Kidney capillary endothelial cell (primary cell): Measurements from ENCODE around the gene ERC2.

Source experiments
- DNase-seq: peaks from one replicate; pipeline ENCODE4 v3.0.0-alpha.2; 2018; ENCODE audit warnings: low spot score

The ERC2 gene

DNA sequence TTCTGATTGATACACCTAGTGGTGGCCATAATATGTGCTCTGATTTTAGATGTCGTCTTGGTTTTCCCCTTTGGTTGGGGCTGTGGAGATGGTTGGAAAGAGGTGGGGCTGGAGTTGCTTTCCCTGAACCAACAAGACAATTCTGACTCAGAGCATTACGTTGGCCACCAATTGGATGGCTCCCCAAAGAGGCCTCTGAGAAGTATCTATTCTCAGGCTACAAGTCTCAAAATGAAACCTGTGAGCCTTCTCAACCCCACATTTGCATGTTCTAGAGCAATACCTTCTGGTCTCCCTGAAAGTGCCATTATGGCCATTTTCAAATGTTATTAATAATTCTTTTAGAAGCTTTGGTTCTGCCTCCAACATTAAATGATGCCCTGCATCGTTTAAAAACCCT, 792.8 kb downstream of the ERC2 start:
- no peak for DNase-seq

DNA sequence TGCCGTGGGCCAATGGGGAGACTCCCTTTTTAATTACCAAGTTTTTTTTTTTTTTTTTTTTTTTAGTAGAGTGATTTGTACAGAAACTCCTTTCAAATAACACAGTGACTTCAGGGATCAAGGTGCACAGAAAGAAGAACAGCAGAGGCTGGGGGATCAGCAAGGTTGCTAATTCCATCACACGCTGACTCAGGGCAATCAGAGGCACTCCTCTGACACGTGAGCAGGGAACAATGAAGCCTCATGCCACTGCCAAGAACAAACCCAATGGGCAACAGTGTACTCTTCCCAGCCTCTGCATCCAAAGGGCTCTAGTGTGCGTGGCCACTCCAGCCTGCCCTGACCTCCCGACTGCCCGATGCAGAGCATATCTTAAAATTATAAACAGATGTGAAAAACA, 794.5 kb downstream of the ERC2 start:
- no peak for DNase-seq

DNA sequence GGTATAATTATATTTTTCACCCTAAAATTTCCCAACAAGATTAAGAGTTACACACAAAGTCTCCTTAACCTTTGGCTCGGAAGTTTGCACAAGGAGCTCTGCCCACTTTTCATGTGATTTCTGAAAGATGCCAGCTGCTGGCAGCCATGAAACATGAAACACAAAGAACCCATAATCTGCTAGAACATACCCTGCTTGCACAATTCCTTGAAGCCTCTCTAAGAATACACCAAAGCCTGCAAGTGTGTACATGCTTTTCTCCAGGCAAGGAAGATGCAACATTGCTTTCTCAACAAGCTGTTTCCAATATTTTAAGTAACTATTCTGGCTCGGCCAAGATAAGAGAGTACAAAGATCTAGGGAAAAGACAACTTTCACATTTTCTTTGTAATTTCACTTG, 799.1 kb downstream of the ERC2 start:
- DNase-seq = no peak

DNA sequence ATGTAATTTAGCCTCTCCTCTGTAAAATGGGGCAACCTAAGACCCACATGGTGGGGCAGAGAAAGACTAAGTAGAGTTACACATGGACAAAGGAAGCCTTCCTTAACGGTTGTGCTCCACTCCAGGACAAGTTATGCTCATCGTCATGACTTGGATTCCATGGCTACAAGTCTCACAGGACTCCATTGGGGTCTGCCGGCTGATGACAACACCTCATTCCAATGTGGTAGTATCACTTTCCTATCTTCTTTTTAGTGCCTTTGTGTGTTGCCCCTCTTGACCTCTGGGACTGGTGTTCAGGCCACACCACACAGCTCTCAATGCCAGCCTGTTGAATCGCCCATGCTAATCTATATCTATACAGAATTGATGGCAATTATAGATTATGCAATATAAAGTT, 799.9 kb downstream of the ERC2 start:
- no peak for DNase-seq

DNA sequence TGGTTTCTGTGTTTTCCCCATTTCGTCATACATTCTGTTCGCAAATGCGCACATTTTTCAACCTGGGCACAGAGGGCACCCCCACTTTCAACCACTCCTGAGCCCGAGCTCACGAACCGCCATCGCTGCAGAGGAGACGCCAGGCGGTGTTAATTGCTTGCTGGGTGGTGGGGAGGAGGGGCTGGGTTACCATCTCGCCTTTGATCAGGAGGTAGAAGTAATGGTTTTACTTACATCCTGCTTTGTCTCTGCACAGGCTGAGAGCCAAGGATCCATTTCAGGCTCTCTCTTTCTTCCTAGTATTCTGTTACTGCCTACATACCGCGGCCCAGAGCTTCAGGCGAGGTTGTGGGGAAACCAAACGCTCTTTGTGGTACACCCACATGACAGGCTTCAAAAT, 803.9 kb downstream of the ERC2 start:
- DNase-seq = no peak

DNA sequence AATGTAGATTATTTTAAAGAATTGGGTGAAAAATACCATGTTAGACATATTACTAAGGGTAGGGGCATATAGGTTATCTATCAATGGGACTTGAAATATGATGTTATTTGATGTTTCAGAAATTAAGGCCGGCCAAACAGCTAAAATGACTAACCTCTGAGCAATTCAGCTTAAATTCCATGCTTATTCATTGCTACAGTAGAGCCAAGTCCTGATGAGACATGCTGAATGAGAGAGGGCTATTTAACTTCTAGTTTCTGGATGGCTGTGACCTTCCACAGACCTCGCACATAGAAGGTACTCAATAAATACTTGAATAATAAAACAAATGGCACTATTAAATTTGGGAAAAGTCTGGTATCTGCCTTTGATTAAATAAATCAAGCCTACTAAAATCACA, 805.6 kb downstream of the ERC2 start:
- peak; percentile 20 for DNase-seq

- DNase-seq = no peak
Measured at GRCh38 chr3:55661571-55661970, 806.7 kb downstream of the ERC2 start.

DNA sequence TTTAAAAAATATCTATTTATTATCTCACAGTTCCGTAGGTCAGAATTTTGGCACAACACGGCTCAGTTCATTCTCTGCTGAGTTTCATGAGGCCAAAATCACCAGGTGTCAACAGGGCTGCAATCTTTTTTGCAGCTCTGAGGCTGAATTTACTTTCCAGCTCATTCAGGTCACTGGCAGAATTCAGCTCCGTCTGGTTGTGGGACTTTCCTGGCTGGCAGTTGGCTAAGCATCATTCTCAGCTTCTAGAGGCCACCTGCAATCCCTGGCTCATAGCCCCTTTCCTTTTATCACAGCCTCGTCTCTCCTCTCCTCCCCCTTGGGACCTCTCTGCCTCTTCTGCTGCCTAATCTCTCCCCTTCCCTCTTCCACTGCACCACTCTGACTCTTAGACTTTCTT, 807.1 kb downstream of the ERC2 start:
- DNase-seq = no peak

GRCh38 chr3:55660642-55661041, 807.6 kb downstream of the ERC2 start:
- DNase-seq = no peak

GRCh38 chr3:55659701-55660100, 808.6 kb downstream of the ERC2 start:
- no peak for DNase-seq

DNA sequence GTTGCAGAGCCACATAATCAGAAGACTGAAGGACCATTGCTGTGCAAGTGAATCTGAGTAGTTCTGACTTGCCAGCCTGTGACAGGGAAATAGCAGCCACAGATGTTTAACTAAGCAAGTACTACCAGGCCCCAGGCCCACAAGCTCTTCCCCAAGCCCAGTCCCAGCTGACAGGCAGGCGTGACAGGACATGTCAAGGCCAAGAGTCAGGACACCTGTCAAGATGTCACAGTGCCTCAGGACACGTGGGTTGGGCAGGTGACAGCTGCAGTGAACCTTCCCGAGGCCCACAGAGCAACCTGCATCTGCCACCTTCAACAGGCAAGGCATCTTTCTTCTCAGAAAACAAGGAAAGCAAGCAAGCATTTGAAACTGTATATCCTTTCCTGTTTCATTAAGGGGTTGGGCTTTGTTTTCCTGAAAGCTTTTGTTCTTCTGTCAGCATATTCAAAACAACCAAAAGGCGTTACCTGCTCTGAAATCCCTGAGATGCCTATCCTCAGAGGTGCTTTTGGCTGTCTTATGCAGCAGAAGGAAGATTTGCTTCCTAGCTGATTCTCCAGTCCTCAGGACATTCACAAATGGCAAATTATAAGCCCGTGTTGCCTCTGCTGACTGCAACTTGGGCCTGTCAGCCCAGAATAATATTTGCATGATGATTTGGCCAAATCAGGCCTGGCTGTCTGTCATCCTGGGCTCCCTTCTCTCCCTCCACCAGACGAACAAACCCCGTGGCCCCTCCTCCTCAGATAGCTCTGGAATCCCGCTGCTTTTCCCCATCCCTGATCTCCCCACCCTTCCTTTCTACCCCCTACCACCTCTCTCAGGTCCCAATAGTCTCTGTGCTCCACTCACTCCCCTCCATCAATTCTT, 809.3 kb downstream of the ERC2 start:
- DNase-seq = no peak

- DNase-seq = no peak
Measured at GRCh38 chr3:55658270-55658669, 810.0 kb downstream of the ERC2 start.

DNA sequence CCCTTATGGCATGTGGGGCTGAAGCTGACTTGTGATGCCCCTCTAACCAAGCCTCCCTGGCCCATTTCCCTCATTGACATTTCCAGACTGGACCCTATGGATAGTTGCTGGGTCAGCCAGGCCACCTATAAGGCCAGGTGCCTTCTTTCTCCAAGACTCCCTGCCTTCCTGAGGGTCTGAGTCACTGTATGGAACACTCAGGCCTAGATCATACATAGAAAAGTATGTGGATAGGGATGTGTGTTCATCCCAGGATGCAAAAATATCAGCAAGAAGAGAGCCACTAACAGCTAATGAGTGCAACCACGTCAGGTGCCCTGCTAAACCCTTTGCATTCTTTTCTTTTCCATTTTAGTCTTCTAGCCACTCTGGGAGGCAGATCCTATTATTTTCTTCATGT, 812.7 kb downstream of the ERC2 start:
- DNase-seq = no peak

DNA sequence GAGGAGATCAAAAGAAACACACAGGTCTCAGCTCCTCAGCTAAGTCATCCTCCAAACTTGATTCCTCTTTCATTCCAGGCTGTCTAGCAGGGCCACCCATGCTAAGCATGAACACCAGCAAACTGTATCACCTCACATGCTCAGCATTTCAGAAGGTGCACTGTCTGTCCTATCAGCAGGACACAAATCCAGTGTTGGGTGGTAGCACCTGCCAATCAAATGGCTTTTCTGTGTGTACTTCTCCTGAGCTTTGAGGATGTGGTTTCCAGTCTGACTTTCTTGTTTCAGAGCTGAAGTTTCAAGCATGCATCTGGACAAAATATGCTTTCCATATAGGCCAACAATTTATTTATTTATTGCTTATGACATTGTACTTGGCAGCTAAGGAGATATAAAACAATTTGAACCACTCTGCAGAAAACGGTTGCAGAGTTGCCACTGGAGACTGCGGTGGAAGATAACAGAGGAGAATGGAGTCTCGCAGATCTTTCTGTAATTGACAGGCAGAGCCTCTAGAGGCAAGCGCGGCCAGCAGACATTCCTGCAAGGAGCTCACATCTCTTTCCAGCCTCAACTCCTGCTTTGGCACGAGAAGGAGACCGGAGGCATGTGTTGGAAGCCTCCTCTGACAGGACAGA, 814.0 kb downstream of the ERC2 start:
- DNase-seq = no peak

DNA sequence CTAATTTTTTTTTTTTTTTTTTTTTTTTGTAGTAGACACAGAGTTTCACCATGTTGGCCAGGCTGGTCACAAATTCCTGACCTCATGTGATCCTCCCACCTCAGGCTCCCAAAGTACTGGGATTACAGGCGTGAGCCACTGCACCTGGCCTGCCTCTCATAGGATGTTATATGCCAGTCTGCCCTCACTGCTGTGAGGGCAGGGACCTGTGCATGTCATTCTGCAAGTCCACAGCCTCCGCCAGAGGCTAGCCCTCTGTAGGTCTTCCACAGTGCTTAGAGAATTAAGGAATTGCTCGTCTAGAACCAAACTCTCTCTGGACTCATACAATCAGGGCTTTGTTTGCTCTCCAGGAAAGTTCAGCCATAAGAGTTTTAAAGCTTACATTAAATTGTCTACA, 817.3 kb downstream of the ERC2 start:
- DNase-seq = no peak

GRCh38 chr3:55650011-55650410, 818.3 kb downstream of the ERC2 start:
- DNase-seq = no peak

DNA sequence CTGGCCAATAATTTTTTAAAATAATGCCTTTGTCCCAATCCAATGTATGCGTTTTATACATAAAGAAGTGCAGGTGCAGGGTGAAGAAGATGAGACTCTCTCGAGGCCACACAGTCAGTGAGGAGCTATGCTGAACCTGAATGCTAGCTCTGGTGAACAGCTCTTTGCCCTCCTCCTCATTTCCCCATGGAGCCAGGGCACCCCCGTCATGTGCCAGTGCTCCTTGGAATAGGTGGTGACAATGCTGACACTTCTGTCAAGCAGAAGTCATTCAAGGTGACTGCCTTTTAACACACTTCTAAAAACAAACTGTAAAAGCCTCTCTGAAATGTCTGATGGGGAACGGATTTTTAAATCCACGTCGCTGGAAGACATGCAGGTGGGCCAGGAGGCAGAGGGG, 818.7 kb downstream of the ERC2 start:
- no peak for DNase-seq

DNA sequence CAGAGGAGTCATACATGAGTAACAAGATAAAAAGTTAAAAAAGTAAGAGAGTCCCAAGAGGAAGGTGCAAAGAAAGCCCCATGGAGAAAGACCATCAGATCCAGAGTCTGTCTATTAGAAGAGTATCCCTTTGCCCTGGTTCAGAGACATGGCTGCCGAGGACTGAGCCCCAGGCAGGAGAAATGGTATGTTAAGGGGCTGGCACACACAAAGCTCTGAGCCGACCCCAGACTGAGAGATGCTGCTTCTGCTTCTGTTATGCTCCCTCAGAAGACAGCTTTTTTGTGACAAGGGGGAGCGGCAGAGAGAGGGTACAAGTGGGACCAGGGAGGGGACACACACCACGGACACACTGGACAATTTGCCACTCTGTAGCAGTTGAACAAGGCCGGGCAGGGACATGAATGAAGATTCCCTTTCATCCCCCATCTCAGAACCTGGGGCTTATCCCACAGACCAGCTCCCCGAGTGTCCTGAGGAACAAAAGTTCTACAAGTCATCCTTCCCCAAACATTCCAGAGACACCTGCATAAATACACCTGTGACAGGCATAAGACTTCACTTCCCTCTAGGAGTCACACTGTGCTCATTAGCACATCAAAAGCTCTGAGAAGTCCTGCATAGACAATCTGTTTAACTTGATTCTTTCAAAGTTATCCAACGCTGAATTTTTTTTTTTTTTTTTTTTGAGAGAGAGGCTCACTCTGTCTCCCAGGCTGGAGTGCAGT, 819.5 kb downstream of the ERC2 start:
- DNase-seq = no peak

GRCh38 chr3:55647670-55648069, 820.6 kb downstream of the ERC2 start:
- DNase-seq = no peak

DNA sequence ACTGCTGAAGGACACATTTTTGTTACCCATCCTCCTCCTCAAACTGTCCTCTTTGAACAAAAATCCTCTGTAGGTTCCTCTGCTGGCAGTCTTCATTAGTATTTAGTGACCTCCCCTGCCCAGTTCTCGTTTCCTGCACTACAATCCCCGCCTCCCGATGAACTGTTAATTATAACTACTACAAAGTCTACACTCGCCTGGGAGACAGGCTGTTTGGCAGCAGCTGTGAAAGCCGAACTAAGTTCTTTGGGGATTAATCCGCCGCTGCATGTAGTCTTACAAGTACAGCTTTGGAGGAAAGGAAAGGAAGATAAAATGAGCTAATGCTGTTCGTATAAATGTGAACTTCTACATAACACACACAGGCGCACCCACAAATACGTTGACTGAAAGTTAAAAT, 821.2 kb downstream of the ERC2 start:
- DNase-seq = no peak

DNA sequence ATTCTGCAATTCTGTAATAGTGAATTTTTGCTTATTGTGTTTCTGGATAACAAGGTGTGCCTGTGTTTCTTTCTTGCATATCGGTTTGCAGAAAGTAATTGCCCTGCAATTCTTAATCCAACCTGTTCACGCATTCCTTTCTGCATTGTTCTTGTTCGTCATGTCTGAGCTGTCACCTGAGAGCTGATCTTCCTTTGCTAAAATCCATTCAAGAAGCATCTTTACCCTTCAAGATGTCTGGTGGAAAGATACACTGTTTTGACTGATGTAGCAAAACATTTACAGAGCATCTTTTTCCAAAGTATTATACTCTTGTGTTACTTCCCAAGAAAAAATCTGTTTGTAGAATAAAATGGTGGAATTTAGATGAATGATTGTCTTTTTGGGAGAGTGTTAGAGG, 822.1 kb downstream of the ERC2 start:
- no peak for DNase-seq

DNA sequence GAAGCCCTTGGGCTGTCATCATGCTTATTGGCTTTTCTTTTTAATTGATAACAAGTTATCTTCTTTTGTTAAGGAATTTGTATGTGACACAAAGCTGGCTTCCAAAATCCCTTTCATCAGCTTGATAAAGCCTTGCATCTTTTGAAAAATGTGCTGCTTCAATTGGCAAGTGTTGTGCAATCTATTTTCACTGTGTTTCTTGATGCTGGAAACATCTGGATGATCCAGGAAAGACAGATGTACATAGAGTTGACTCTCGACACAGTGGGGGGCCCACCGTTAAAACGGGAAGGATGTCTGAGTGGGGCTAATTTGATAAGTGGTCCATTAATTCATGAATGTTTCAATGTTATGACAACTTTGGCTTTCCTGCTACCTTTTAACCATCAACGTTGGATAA, 822.8 kb downstream of the ERC2 start:
- no peak for DNase-seq

DNA sequence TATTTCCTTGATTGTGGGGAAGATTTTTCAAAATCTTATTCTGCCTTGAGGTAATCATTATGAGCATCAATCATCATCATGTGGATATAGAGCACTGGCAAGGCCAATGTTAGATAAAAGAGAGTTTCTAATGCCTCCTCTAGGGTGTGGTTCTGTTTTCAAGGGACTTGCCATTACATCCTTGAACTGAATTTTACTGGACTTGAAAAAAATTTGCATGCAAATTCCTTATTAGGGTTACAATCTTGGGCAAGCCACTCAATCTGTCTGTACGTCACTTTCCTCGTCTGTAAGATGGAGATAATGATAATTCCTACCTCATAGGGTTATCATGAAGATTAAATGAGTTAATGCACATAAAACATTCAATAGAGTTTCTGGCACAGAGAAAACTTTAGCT, 825.0 kb downstream of the ERC2 start:
- DNase-seq = no peak
